K562 (cell line): ENCODE measurements around the gene ZNF500. TPM values are rescaled to one million over a fixed set of nuclear protein-coding genes. Genes with fewer than 3 reads are reported as not detected.

Source experiments
- BRD4 ChIP-seq: fragments of 200-600 bp; sonication (generic); IDR thresholded peaks from 2 replicates; pipeline ENCODE4 v1.6.1; 2017; ENCODE audit warnings: inconsistent platforms
- C11orf30 ChIP-seq: fragments of 450-650 bp; IDR thresholded peaks from 2 replicates; pipeline ENCODE4 v1.6.1; 2016; ENCODE audit warnings: low read depth, mild to moderate bottlenecking
- E2F3 ChIP-seq: fragments of 250-450 bp; sonication (Bioruptor Pico); IDR thresholded peaks from 2 replicates; pipeline ENCODE4 v1.4.0; 2020; ENCODE audit warnings: mild to moderate bottlenecking
- EZH2 ChIP-seq: IDR thresholded peaks from 2 replicates; pipeline ENCODE4 v1.6.1; 2012; ENCODE audit warnings: low read depth, mild to moderate bottlenecking, inconsistent platforms, low read length, borderline replicate concordance
- JUND ChIP-seq, 2 experiments: IDR thresholded peaks; 2 replicates in 1 of 2; 3 replicates in 1 of 2; pipeline ENCODE4 v1.6.1; 2011; ENCODE audit warnings: borderline replicate concordance in 2 of 2, low read depth in 2 of 2, low read length in 2 of 2, improper control_type of control experiment in 1 of 2, missing biosample characterization in 1 of 2, missing genetic modification characterization in 1 of 2, missing genetic modification reagents in 1 of 2
- NBN ChIP-seq: fragments of 450-650 bp; IDR thresholded peaks from 2 replicates; pipeline ENCODE4 v1.6.1; 2016; ENCODE audit warnings: low read depth, mild to moderate bottlenecking
- SMARCA4 ChIP-seq: fragments of 450-650 bp; IDR thresholded peaks from 2 replicates; pipeline ENCODE4 v1.6.1; 2016
- SP1 ChIP-seq: sonication (generic); formaldehyde crosslinking; IDR thresholded peaks from 2 replicates; pipeline ENCODE4 v1.8.1; 2022; ENCODE audit warnings: mild to moderate bottlenecking, missing genetic modification reagents
- TEAD2 ChIP-seq: fragments of 450-650 bp; IDR thresholded peaks from 2 replicates; pipeline ENCODE4 v1.6.1; 2016; ENCODE audit warnings: missing genetic modification characterization, control low read depth, missing compliant biosample characterization
- TRIM24 ChIP-seq, 2 experiments: fragments of 450-650 bp; IDR thresholded peaks; 2 replicates each; pipeline ENCODE4 v1.6.1; 2016
- polyA plus RNA-seq, 8 experiments: library from polyadenylated mRNA; depleted of rRNA in 4 of 8; stranded (reverse) in 5 of 8; unstranded in 3 of 8; fragments of >200 nt; fragmentation: Nextera tagmentation in 2 of 8; fragmentation: Illumina TruSeq in 1 of 8; extraction: Ambion mirVana in 2 of 8; extraction: Trizol in 1 of 8; gene quantifications; 2 replicates each; pipeline versions ENCODE4 v1.2.1 to v1.2.3, GENCODE V29; 2011 to 2014; ENCODE audit warnings: inconsistent platforms in 1 of 8, missing spikeins in 1 of 8
- total RNA-seq, 7 experiments: library from RNA; depleted of rRNA in 6 of 7; stranded (reverse); fragments of >200 nt in 6 of 7; fragmentation: Illumina TruSeq in 2 of 7; extraction: Trizol in 2 of 7; gene quantifications; 2 replicates each; pipeline versions ENCODE4 v1.2.1 to v1.2.3, GENCODE V29; 2011 to 2021; ENCODE audit warnings: low replicate concordance in 1 of 7
- TF ChIP-seq, protein P1 (sequence below), 2 experiments: fragments of 450-650 bp in 1 of 2; sonication (generic) in 1 of 2; formaldehyde crosslinking in 1 of 2; IDR thresholded peaks; 2 replicates each; pipeline versions ENCODE4 v1.7.1 to v1.9.0; 2016 to 2022; ENCODE audit warnings: inconsistent platforms in 1 of 2, mild to moderate bottlenecking in 1 of 2, missing genetic modification reagents in 1 of 2

Gene ZNF500
- total and polyA plus RNA-seq, 9 of the 15 experiments (the other 6 are each of a cell fraction or from before 2014, with no cell fraction given): 0.80 to 20.8 (median 5.3) TPM

GRCh38 chr16:4766875-4767628, at the start of gene ZNF500 (continued):
- TF ChIP-seq, protein P1, sequence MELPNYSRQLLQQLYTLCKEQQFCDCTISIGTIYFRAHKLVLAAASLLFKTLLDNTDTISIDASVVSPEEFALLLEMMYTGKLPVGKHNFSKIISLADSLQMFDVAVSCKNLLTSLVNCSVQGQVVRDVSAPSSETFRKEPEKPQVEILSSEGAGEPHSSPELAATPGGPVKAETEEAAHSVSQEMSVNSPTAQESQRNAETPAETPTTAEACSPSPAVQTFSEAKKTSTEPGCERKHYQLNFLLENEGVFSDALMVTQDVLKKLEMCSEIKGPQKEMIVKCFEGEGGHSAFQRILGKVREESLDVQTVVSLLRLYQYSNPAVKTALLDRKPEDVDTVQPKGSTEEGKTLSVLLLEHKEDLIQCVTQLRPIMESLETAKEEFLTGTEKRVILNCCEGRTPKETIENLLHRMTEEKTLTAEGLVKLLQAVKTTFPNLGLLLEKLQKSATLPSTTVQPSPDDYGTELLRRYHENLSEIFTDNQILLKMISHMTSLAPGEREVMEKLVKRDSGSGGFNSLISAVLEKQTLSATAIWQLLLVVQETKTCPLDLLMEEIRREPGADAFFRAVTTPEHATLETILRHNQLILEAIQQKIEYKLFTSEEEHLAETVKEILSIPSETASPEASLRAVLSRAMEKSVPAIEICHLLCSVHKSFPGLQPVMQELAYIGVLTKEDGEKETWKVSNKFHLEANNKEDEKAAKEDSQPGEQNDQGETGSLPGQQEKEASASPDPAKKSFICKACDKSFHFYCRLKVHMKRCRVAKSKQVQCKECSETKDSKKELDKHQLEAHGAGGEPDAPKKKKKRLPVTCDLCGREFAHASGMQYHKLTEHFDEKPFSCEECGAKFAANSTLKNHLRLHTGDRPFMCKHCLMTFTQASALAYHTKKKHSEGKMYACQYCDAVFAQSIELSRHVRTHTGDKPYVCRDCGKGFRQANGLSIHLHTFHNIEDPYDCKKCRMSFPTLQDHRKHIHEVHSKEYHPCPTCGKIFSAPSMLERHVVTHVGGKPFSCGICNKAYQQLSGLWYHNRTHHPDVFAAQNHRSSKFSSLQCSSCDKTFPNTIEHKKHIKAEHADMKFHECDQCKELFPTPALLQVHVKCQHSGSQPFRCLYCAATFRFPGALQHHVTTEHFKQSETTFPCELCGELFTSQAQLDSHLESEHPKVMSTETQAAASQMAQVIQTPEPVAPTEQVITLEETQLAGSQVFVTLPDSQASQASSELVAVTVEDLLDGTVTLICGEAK (IDR thresholded peaks at IDR 0.05): peak; percentile 44
- TF ChIP-seq, protein P1 (CRISPR knock-in tag; IDR thresholded peaks at IDR 0.05): no peak
- no peak for TF ChIP-seq NBN
- TF ChIP-seq SMARCA4: peak; percentile 19; the same call in 1 of the 2 replicates
- no peak for TF ChIP-seq BRD4
- TF ChIP-seq C11orf30: peak; percentile 73
- TF ChIP-seq JUND (IDR thresholded peaks at IDR 0.05; ENCODE audit: borderline replicate concordance, low read depth, low read length): peak; percentile 27; the same call in 1 of the 2 replicates
- TF ChIP-seq JUND (tag; IDR thresholded peaks at IDR 0.05; ENCODE audit: borderline replicate concordance, low read depth, low read length): no peak; the same call in 2 of the 3 replicates
- TF ChIP-seq E2F3 (CRISPR knock-in tag): no peak
- peak; percentile 98 for TF ChIP-seq SP1 (CRISPR knock-in tag)
- TF ChIP-seq EZH2: no peak
- TF ChIP-seq TRIM24 (IDR thresholded peaks at IDR 0.05): no peak
- TF ChIP-seq TEAD2 (tag): no peak
